ENCODE results near the gene SLCO4A1. TPM values are rescaled to one million over a fixed set of nuclear protein-coding genes. Genes with fewer than 3 reads are reported as not detected.

Gene SLCO4A1
- total and polyA plus RNA-seq, 12 donors, result 1.5 to 52.7 (median 6.8) TPM

- no peak overlapping the region for H3K4me3 ChIP-seq
- intact Hi-C loops (cut with DNase I), result loop anchor here in 7 of 10 donors (5.0 to 10.0 kb wide), 5 partner anchors 95 to 205 kb away; partner anchors contain the start of gene CABLES2 (in 2 of the 7)
- H3K27ac ChIP-seq, result no peak overlapping the region
- DNase-seq (no peak), ATAC-seq (no peak)
- 82% methylated on average over 22 of the region's 22 CpGs for WGBS, 2 donors
- H3K9me3 ChIP-seq, result peaks cover 0 to 3% (median 0%) of the 10 kb centered on the region in 11 donors
- peaks cover 0 to 38% (median 4%) of the 10 kb centered on the region in 7 donors for H3K27me3 ChIP-seq
- no peak for TF ChIP-seq CTCF (IDR thresholded peaks at IDR 0.05)
- no peaks in the 10 kb centered on the region for H3K36me3 ChIP-seq
- peaks cover 2 to 21% (median 14%) of the 10 kb centered on the region in 9 donors for H3K4me1 ChIP-seq
Measured at GRCh38 chr20:62609811-62610757, 32.2 kb upstream of the SLCO4A1 start.

GRCh38 chr20:62611012-62611411, 31.3 kb upstream of the SLCO4A1 start:
- ATAC-seq, result no peak
- H3K27ac ChIP-seq, result no peak overlapping the region
- peaks cover 2 to 13% (median 11%) of the 10 kb centered on the region in 9 donors for H3K4me1 ChIP-seq
- DNase-seq, result no peak
- H3K27me3 ChIP-seq, result peaks cover 0 to 38% (median 4%) of the 10 kb centered on the region in 7 donors
- peaks cover 0 to 3% (median 0%) of the 10 kb centered on the region in 11 donors for H3K9me3 ChIP-seq
- no peak for TF ChIP-seq CTCF (IDR thresholded peaks at IDR 0.05)
- no peak overlapping the region for H3K4me3 ChIP-seq
- intact Hi-C loops (cut with DNase I), result loop anchor here in 2 of 10 donors (5.0 to 10.0 kb wide), 3 partner anchors 109 to 206 kb away; partner anchors contain the start of gene CABLES2 (in 1 of the 2)
- H3K36me3 ChIP-seq, result no peaks in the 10 kb centered on the region
- WGBS, 2 donors, result 89 to 93% methylated on average over 2 of the region's 2 CpGs

GRCh38 chr20:62611819-62612218, 30.5 kb upstream of the SLCO4A1 start:
- TF ChIP-seq CTCF (IDR thresholded peaks at IDR 0.05), result no peak

More at GRCh38 chr20:62611819-62612218, 30.5 kb upstream of the SLCO4A1 start:
- WGBS, 2 donors, result 88 to 90% methylated on average over 19 of the region's 19 CpGs
- ATAC-seq (no peak), DNase-seq (no peak)
- intact Hi-C loops (cut with DNase I), result loop anchor here in 2 of 10 donors (5.0 to 10.0 kb wide), 3 partner anchors 110 to 207 kb away; partner anchors contain the start of gene CABLES2 (in 1 of the 2)
- no peak overlapping the region for H3K4me3 ChIP-seq
- H3K27me3 ChIP-seq, result peaks cover 0 to 38% (median 4%) of the 10 kb centered on the region in 7 donors
- H3K4me1 ChIP-seq, result peaks cover 2 to 11% (median 10%) of the 10 kb centered on the region in 9 donors
- peaks cover 0 to 3% (median 0%) of the 10 kb centered on the region in 11 donors for H3K9me3 ChIP-seq
- no peaks in the 10 kb centered on the region for H3K36me3 ChIP-seq
- no peak overlapping the region for H3K27ac ChIP-seq
